Suprapubic skin (tissue), 4 donors: ENCODE results near the gene CCDC201. TPM values are rescaled to one million over a fixed set of nuclear protein-coding genes. Genes with fewer than 3 reads are reported as not detected.

Source experiments
- DNase-seq, 2 donors: peaks; one replicate each; pipeline ENCODE4 v3.0.0-alpha.2; 2019; ENCODE audit warnings: low spot score in 2 of 2
- H3K27ac ChIP-seq: fragments of 200-600 bp; sonication (generic); one replicate; pipeline ENCODE4 v1.5.1; 2019
- H3K27me3 ChIP-seq: fragments of 200-600 bp; sonication (generic); one replicate; pipeline ENCODE4 v1.5.1; 2019
- H3K36me3 ChIP-seq: fragments of 200-600 bp; sonication (generic); one replicate; pipeline ENCODE4 v1.5.1; 2019
- H3K4me1 ChIP-seq: fragments of 200-600 bp; sonication (generic); one replicate; pipeline ENCODE4 v1.5.1; 2019
- H3K4me3 ChIP-seq: fragments of 200-600 bp; sonication (generic); one replicate; pipeline ENCODE4 v1.5.1; 2019; ENCODE audit warnings: mild to moderate bottlenecking
- H3K9me3 ChIP-seq: fragments of 200-600 bp; sonication (generic); one replicate; pipeline ENCODE4 v1.5.1; 2019
- CTCF ChIP-seq, 2 donors: fragments of 200-600 bp in 1 of 2; fragments of 450-650 bp in 1 of 2; sonication (generic) in 1 of 2; IDR thresholded peaks; one replicate each; pipeline ENCODE4 v1.5.1; 2016 to 2019; ENCODE audit warnings: antibody characterized with exemption in 2 of 2, mild to moderate bottlenecking in 1 of 2, moderate library complexity in 1 of 2
- EP300 ChIP-seq: sonication (generic); formaldehyde crosslinking; IDR thresholded peaks from one replicate; pipeline ENCODE4 v1.6.1; 2017; ENCODE audit warnings: antibody characterized with exemption
- POLR2A ChIP-seq, 2 donors: fragments of 450-650 bp; IDR thresholded peaks; one replicate each; pipeline ENCODE4 v1.6.1; 2017; ENCODE audit warnings: antibody characterized with exemption in 2 of 2, mild to moderate bottlenecking in 2 of 2, moderate library complexity in 2 of 2
- POLR2AphosphoS5 ChIP-seq, 3 donors: sonication (generic); formaldehyde crosslinking; IDR thresholded peaks; one replicate each; pipeline ENCODE4 v1.6.1; 2017; ENCODE audit warnings: antibody characterized with exemption in 3 of 3
- WGBS: methylation state at CpG from one replicate; pipeline ENCODE4 v1.1.5; 2018; 5-methylcytosine and 5-hydroxymethylcytosine counted together
- total RNA-seq, 4 donors: library from RNA; depleted of rRNA; stranded (reverse); fragments of >200 nt; gene quantifications; one replicate each; pipeline ENCODE4 v1.1.0, GENCODE V29; 2016

CCDC201 gene
- total RNA-seq, 4 donors from 2014 or later: not detected

- no peak overlapping the region for H3K4me3 ChIP-seq
- H3K36me3 ChIP-seq: peaks cover 31% of the 10 kb centered on the region
- peaks cover 4% of the 10 kb centered on the region for H3K27me3 ChIP-seq
- WGBS: 62% methylated on average over 2 of the region's 3 CpGs
- no peak for DNase-seq
- TF ChIP-seq POLR2A (IDR thresholded peaks at IDR 0.05): no peak
- TF ChIP-seq CTCF (IDR thresholded peaks at IDR 0.05): no peak
- no peak overlapping the region for H3K27ac ChIP-seq
- H3K9me3 ChIP-seq: no peaks in the 10 kb centered on the region
- peaks cover 27% of the 10 kb centered on the region for H3K4me1 ChIP-seq
These were observed 42.7 kb upstream of the CCDC201 start for GRCh38 chr7:45915606-45916005.

GRCh38 chr7:45914911-45915310 lies 42.0 kb upstream of the CCDC201 start:
- no peak for TF ChIP-seq EP300
- TF ChIP-seq CTCF (IDR thresholded peaks at IDR 0.05): no peak
- no peak for TF ChIP-seq POLR2A (IDR thresholded peaks at IDR 0.05)
- no peak for TF ChIP-seq POLR2AphosphoS5 (IDR thresholded peaks at IDR 0.05)
- Histone ChIP-seq H3K27me3 (no peaks in the 10 kb centered on the region), H3K9me3 (no peaks in the 10 kb centered on the region), H3K4me3 (no peak overlapping the region), H3K4me1 (peaks cover 20% of the 10 kb centered on the region), H3K36me3 (peaks cover 31% of the 10 kb centered on the region), H3K27ac (no peak overlapping the region)
- DNase-seq: no peak
- WGBS: 81% methylated on average over 12 of the region's 12 CpGs

- WGBS: 92% methylated on average over 7 of the region's 7 CpGs
- H3K27me3 ChIP-seq: no peaks in the 10 kb centered on the region
- no peak for DNase-seq
- TF ChIP-seq CTCF (IDR thresholded peaks at IDR 0.05): no peak
- no peak for TF ChIP-seq POLR2AphosphoS5 (IDR thresholded peaks at IDR 0.05)
- no peak for TF ChIP-seq POLR2A (IDR thresholded peaks at IDR 0.05)
- no peak for TF ChIP-seq EP300
- H3K36me3 ChIP-seq: peaks cover 31% of the 10 kb centered on the region
- H3K27ac ChIP-seq: no peak overlapping the region
- H3K4me3 ChIP-seq: no peak overlapping the region
- H3K4me1 ChIP-seq: peaks cover 4% of the 10 kb centered on the region
- H3K9me3 ChIP-seq: no peaks in the 10 kb centered on the region
These were observed 40.1 kb upstream of the CCDC201 start for GRCh38 chr7:45912972-45913371.

GRCh38 chr7:45911311-45911710 lies 38.4 kb upstream of the CCDC201 start:
- H3K9me3 ChIP-seq: no peaks in the 10 kb centered on the region
- no peaks in the 10 kb centered on the region for H3K27me3 ChIP-seq
- WGBS: 92% methylated on average over 9 of the region's 9 CpGs
- H3K36me3 ChIP-seq: peaks cover 28% of the 10 kb centered on the region
- DNase-seq: no peak
- H3K4me3 ChIP-seq: no peak overlapping the region
- no peak overlapping the region for H3K27ac ChIP-seq
- no peak for TF ChIP-seq EP300
- TF ChIP-seq POLR2A (IDR thresholded peaks at IDR 0.05): no peak
- no peak for TF ChIP-seq CTCF (IDR thresholded peaks at IDR 0.05)
- no peak for TF ChIP-seq POLR2AphosphoS5 (IDR thresholded peaks at IDR 0.05)
- H3K4me1 ChIP-seq: no peaks in the 10 kb centered on the region

GRCh38 chr7:45910855-45911254 lies 38.0 kb upstream of the CCDC201 start:
- DNase-seq: no peak
- no peaks in the 10 kb centered on the region for H3K4me1 ChIP-seq
- 93% methylated on average over 3 of the region's 3 CpGs for WGBS

More at GRCh38 chr7:45910855-45911254, 38.0 kb upstream of the CCDC201 start:
- H3K27me3 ChIP-seq: no peaks in the 10 kb centered on the region
- TF ChIP-seq CTCF (IDR thresholded peaks at IDR 0.05) (no peak), POLR2AphosphoS5 (IDR thresholded peaks at IDR 0.05) (no peak), POLR2A (IDR thresholded peaks at IDR 0.05) (no peak), EP300 (no peak)
- no peak overlapping the region for H3K4me3 ChIP-seq
- H3K27ac ChIP-seq: no peak overlapping the region
- peaks cover 24% of the 10 kb centered on the region for H3K36me3 ChIP-seq
- no peaks in the 10 kb centered on the region for H3K9me3 ChIP-seq
